PC-9 (cell line): ENCODE data around the gene CDON. TPM values are rescaled to one million over a fixed set of nuclear protein-coding genes. Genes with fewer than 3 reads are reported as not detected.

Experiments
- BruUV-seq: library from RNA; stranded (reverse); fragments of 400-500 nt; replicated peaks from 2 replicates; lab custom pipeline; 2021; lab: Mats Ljungman, UMichigan
- CTCF ChIA-PET: fragments of 300-600 bp; sonication (Branson Sonifier 250); formaldehyde crosslinking; loops from one replicate; lab custom pipeline; 2022; ENCODE audit warnings: antibody characterized with exemption; lab: Charles Lee
- POLR2A ChIA-PET: fragments of 300-600 bp; sonication (Branson Sonifier 250); formaldehyde crosslinking; loops from one replicate; lab custom pipeline; 2022; ENCODE audit warnings: antibody characterized with exemption; ENCODE audit not compliant: unreplicated experiment; lab: Charles Lee
- DNase-seq, 2 experiments: peaks; one replicate each; pipeline versions ENCODE4 v3.0.0 to v3.0.0-alpha.2; 2015 to 2022; ENCODE audit warnings: mixed read lengths in 1 of 2
- H2AFZ ChIP-seq: fragments of 200-600 bp; sonication (generic); 2 replicates; pipeline ENCODE4 v1.8.1; 2017; ENCODE audit warnings: antibody characterized with exemption
- H3F3A ChIP-seq: fragments of 200-600 bp; sonication (generic); 2 replicates; pipeline ENCODE4 v1.8.1; 2017; ENCODE audit warnings: antibody characterized with exemption, mild to moderate bottlenecking, low read depth; ENCODE audit not compliant: insufficient read depth
- H3K27ac ChIP-seq: fragments of 200-600 bp; sonication (generic); 2 replicates; pipeline ENCODE4 v1.6.1; 2016; ENCODE audit warnings: mixed run types
- H3K27me3 ChIP-seq: fragments of 200-600 bp; sonication (generic); 2 replicates; pipeline ENCODE4 v1.6.1; 2016; ENCODE audit warnings: low read depth, mixed run types; ENCODE audit not compliant: insufficient read depth
- H3K36me3 ChIP-seq: fragments of 200-600 bp; sonication (generic); 2 replicates; pipeline ENCODE4 v1.6.1; 2016; ENCODE audit warnings: low read depth, mixed run types
- H3K4me1 ChIP-seq: fragments of 200-600 bp; sonication (generic); replicated peaks from 2 replicates; pipeline ENCODE4 v1.6.1; 2016; ENCODE audit warnings: mixed run types; ENCODE audit not compliant: insufficient read depth
- H3K4me2 ChIP-seq: fragments of 200-600 bp; sonication (generic); 2 replicates; pipeline ENCODE4 v1.6.1; 2017; ENCODE audit warnings: mixed run types
- H3K4me3 ChIP-seq: fragments of 200-600 bp; sonication (generic); 2 replicates; pipeline ENCODE4 v1.6.1; 2016; ENCODE audit warnings: mixed run types
- H3K79me2 ChIP-seq: fragments of 200-600 bp; sonication (generic); 2 replicates; pipeline ENCODE4 v1.6.1; 2017; ENCODE audit warnings: low read depth, mixed run types
- H3K9me2 ChIP-seq: fragments of 200-600 bp; sonication (generic); 2 replicates; pipeline ENCODE4 v1.8.1; 2017; ENCODE audit warnings: mild to moderate bottlenecking; ENCODE audit not compliant: insufficient read depth
- H3K9me3 ChIP-seq: fragments of 200-600 bp; sonication (generic); 2 replicates; pipeline ENCODE4 v1.8.1; 2016; ENCODE audit warnings: low read depth; ENCODE audit not compliant: insufficient read depth
- H4K20me1 ChIP-seq: fragments of 200-600 bp; sonication (generic); 2 replicates; pipeline ENCODE4 v1.8.1; 2017; ENCODE audit not compliant: insufficient read depth
- CTCF ChIP-seq: fragments of 200-600 bp; sonication (generic); conservative IDR thresholded peaks from 2 replicates; pipeline ENCODE4 v1.6.1; 2017; ENCODE audit warnings: mixed run types, antibody characterized with exemption, mild to moderate bottlenecking, moderate library complexity
- EZH2 ChIP-seq: fragments of 200-600 bp; sonication (generic); IDR thresholded peaks from 2 replicates; pipeline ENCODE4 v1.8.0; 2017; ENCODE audit warnings: antibody characterized with exemption, low read depth
- intact Hi-C: fragments of 100-400 bp; cut with micrococcal nuclease; formaldehyde crosslinking; loops from one replicate; pipeline ENCODE4 v1.10.0; 2022; ENCODE audit not compliant: unreplicated experiment
- total RNA-seq: library from RNA; stranded (reverse); gene quantifications from 2 replicates; pipeline ENCODE4 v1.2.3, GENCODE V29; 2021

CDON gene
- total RNA-seq, 1 experiment from 2014 or later, result 10.0 TPM

- BruUV-seq, result no TSS peak
- no peak for TF ChIP-seq CTCF
- no peak for TF ChIP-seq EZH2
- intact Hi-C loops, result no loop called here
Observed at GRCh38 chr11:125979511-125979910, 83.2 kb downstream of the CDON start.

GRCh38 chr11:125978778-125979407 lies 83.8 kb downstream of the CDON start:
- Histone ChIP-seq H3K9me2 (no peaks in the 10 kb centered on the region), H4K20me1 (no peaks in the 10 kb centered on the region), H3K9me3 (no peaks in the 10 kb centered on the region), H3K27me3 (no peaks in the 10 kb centered on the region), H3K27ac (no peak overlapping the region), H3K79me2 (no peaks in the 10 kb centered on the region), H2AFZ (no peak overlapping the region), H3K36me3 (no peaks in the 10 kb centered on the region), H3K4me2 (no peak overlapping the region), H3F3A (no peaks in the 10 kb centered on the region), H3K4me3 (no peak overlapping the region), H3K4me1 (no peaks in the 10 kb centered on the region)
- no peak for TF ChIP-seq EZH2
- TF ChIP-seq CTCF, result no peak
- no peak for DNase-seq
- POLR2A ChIA-PET, result no interaction called here
- CTCF ChIA-PET, result no interaction called here
- intact Hi-C loops, result no loop called here
- no TSS peak for BruUV-seq

More at GRCh38 chr11:125979511-125979910, 83.2 kb downstream of the CDON start:
- no peaks in the 10 kb centered on the region for H3K9me2 ChIP-seq
- POLR2A ChIA-PET, result no interaction called here
- H3K4me2 ChIP-seq, result no peak overlapping the region
- H3K27me3 ChIP-seq, result no peaks in the 10 kb centered on the region
- no peak overlapping the region for H3K4me3 ChIP-seq
- H4K20me1 ChIP-seq, result no peaks in the 10 kb centered on the region
- H3K79me2 ChIP-seq, result no peaks in the 10 kb centered on the region
- H3F3A ChIP-seq, result no peaks in the 10 kb centered on the region
- no peaks in the 10 kb centered on the region for H3K9me3 ChIP-seq
- H2AFZ ChIP-seq, result no peak overlapping the region
- DNase-seq, result no peak
- H3K4me1 ChIP-seq, result no peaks in the 10 kb centered on the region
- CTCF ChIA-PET, result no interaction called here
- H3K27ac ChIP-seq, result no peak overlapping the region
- no peaks in the 10 kb centered on the region for H3K36me3 ChIP-seq

GRCh38 chr11:125978181-125978716 lies 84.4 kb downstream of the CDON start:
- H3K27me3 ChIP-seq, result no peaks in the 10 kb centered on the region
- no peak overlapping the region for H3K4me3 ChIP-seq
- intact Hi-C loops, result no loop called here
- H3K9me3 ChIP-seq, result no peaks in the 10 kb centered on the region
- no peaks in the 10 kb centered on the region for H3K4me1 ChIP-seq
- BruUV-seq, result no TSS peak
- no peaks in the 10 kb centered on the region for H3K79me2 ChIP-seq
- no peak overlapping the region for H3K27ac ChIP-seq
- H3K4me2 ChIP-seq, result no peak overlapping the region
- H4K20me1 ChIP-seq, result no peaks in the 10 kb centered on the region
- TF ChIP-seq EZH2, result no peak
- TF ChIP-seq CTCF, result no peak
- ChIA-PET POLR2A (no interaction called here), CTCF (no interaction called here)
- H3K36me3 ChIP-seq, result no peaks in the 10 kb centered on the region
- H2AFZ ChIP-seq, result no peak overlapping the region
- no peaks in the 10 kb centered on the region for H3F3A ChIP-seq
- no peak for DNase-seq
- H3K9me2 ChIP-seq, result no peaks in the 10 kb centered on the region
